Prostate gland (tissue), 2 donors: ENCODE data around the gene NDEL1. TPM values are rescaled to one million over a fixed set of nuclear protein-coding genes. Genes with fewer than 3 reads are reported as not detected.

Experiments
- DNase-seq: peaks from one replicate; pipeline ENCODE4 v3.0.0-alpha.2; 2019; ENCODE audit warnings: low spot score
- H3K27ac ChIP-seq, 2 donors: fragments of 200-600 bp; sonication (generic); 2 replicates each; pipeline ENCODE4 v1.5.1; 2017 to 2019
- H3K27me3 ChIP-seq: fragments of 200-600 bp; sonication (generic); replicated peaks from 2 replicates; pipeline ENCODE4 v1.5.1; 2019; ENCODE audit not compliant: insufficient read depth
- H3K36me3 ChIP-seq, 2 donors: fragments of 200-600 bp; sonication (generic); 1 replicate in 1 of 2; 2 replicates in 1 of 2; pipeline versions ENCODE4 v1.5.1 to v1.8.1; 2017 to 2019
- H3K4me1 ChIP-seq: fragments of 200-600 bp; sonication (generic); replicated peaks from 2 replicates; pipeline ENCODE4 v1.5.1; 2019
- H3K4me3 ChIP-seq, 2 donors: fragments of 200-600 bp; sonication (generic); 2 replicates each; pipeline ENCODE4 v1.5.1; 2017 to 2019
- H3K9me3 ChIP-seq: fragments of 200-600 bp; sonication (generic); 2 replicates; pipeline ENCODE4 v1.5.1; 2017
- CTCF ChIP-seq, 4 experiments: fragments of 200-600 bp in 2 of 4; fragments of 450-650 bp in 2 of 4; sonication (generic) in 2 of 4; IDR thresholded peaks; 1 replicate in 3 of 4; 2 replicates in 1 of 4; pipeline ENCODE4 v1.5.1; 2016 to 2019; ENCODE audit warnings: antibody characterized with exemption in 4 of 4, mild to moderate bottlenecking in 2 of 4, moderate library complexity in 2 of 4
- POLR2A ChIP-seq: fragments of 450-650 bp; IDR thresholded peaks from one replicate; pipeline ENCODE4 v1.6.1; 2016; ENCODE audit warnings: antibody characterized with exemption, mild to moderate bottlenecking
- POLR2AphosphoS5 ChIP-seq: sonication (generic); formaldehyde crosslinking; IDR thresholded peaks from one replicate; pipeline ENCODE4 v1.6.1; 2017; ENCODE audit warnings: antibody characterized with exemption
- WGBS: methylation state at CpG from one replicate; pipeline ENCODE4 v1.1.5; 2018; 5-methylcytosine and 5-hydroxymethylcytosine counted together
- intact Hi-C: fragments of 100-400 bp; cut with DNase I; formaldehyde crosslinking; loops from one replicate; pipeline ENCODE4 v1.14.2; 2022
- total RNA-seq, 2 donors: library from RNA; depleted of rRNA; stranded (reverse); fragments of >200 nt; gene quantifications; one replicate each; pipeline ENCODE4 v1.1.0, GENCODE V29; 2016

The NDEL1 gene
- total RNA-seq, 2 donors from 2014 or later: 32.5 to 62.2 TPM

- H3K4me3 ChIP-seq: no peak overlapping the region
- TF ChIP-seq POLR2AphosphoS5 (no peak), CTCF (IDR thresholded peaks at IDR 0.05) (no peak), POLR2A (no peak)
- peaks cover 15% of the 10 kb centered on the region for H3K4me1 ChIP-seq
- DNase-seq: no peak
- H3K36me3 ChIP-seq: no peaks in the 10 kb centered on the region
- H3K27ac ChIP-seq: no peak overlapping the region
- intact Hi-C loops: no loop called here
- H3K9me3 ChIP-seq: no peaks in the 10 kb centered on the region
- no peaks in the 10 kb centered on the region for H3K27me3 ChIP-seq
- WGBS: 41% methylated on average over 3 of the region's 3 CpGs
Measured at GRCh38 chr17:8466456-8466855, 30.8 kb downstream of the NDEL1 start.

GRCh38 chr17:8466873-8467272 is 31.2 kb downstream of the NDEL1 start:
- H3K4me3 ChIP-seq: no peak overlapping the region
- H3K27me3 ChIP-seq: no peaks in the 10 kb centered on the region
- H3K4me1 ChIP-seq: peaks cover 15% of the 10 kb centered on the region
- H3K9me3 ChIP-seq: no peaks in the 10 kb centered on the region
- TF ChIP-seq POLR2A: no peak
- TF ChIP-seq POLR2AphosphoS5: no peak
- TF ChIP-seq CTCF (IDR thresholded peaks at IDR 0.05): no peak
- 89% methylated on average over 21 of the region's 21 CpGs for WGBS
- H3K27ac ChIP-seq: no peak overlapping the region
- no peak for DNase-seq
- intact Hi-C loops: no loop called here
- H3K36me3 ChIP-seq: no peaks in the 10 kb centered on the region

GRCh38 chr17:8467527-8467926 is 31.8 kb downstream of the NDEL1 start:
- H3K36me3 ChIP-seq: no peaks in the 10 kb centered on the region

GRCh38 chr17:8468127-8468526 is 32.4 kb downstream of the NDEL1 start:
- Histone ChIP-seq H3K9me3 (no peaks in the 10 kb centered on the region), H3K27me3 (no peaks in the 10 kb centered on the region), H3K36me3 (no peaks in the 10 kb centered on the region), H3K4me3 (no peak overlapping the region), H3K27ac (no peak overlapping the region), H3K4me1 (peaks cover 15% of the 10 kb centered on the region)
- 77% methylated on average over 9 of the region's 9 CpGs for WGBS
- DNase-seq: no peak
- TF ChIP-seq CTCF (IDR thresholded peaks at IDR 0.05) (no peak), POLR2AphosphoS5 (no peak), POLR2A (no peak)
- intact Hi-C loops: no loop called here

More at GRCh38 chr17:8467527-8467926, 31.8 kb downstream of the NDEL1 start:
- Histone ChIP-seq H3K4me1 (peaks cover 15% of the 10 kb centered on the region), H3K27me3 (no peaks in the 10 kb centered on the region), H3K9me3 (no peaks in the 10 kb centered on the region), H3K27ac (no peak overlapping the region), H3K4me3 (no peak overlapping the region)
- 78% methylated on average over 15 of the region's 16 CpGs for WGBS
- intact Hi-C loops: no loop called here
- no peak for DNase-seq
- TF ChIP-seq POLR2A (no peak), CTCF (IDR thresholded peaks at IDR 0.05) (no peak), POLR2AphosphoS5 (no peak)

GRCh38 chr17:8468980-8469379 is 33.3 kb downstream of the NDEL1 start:
- intact Hi-C loops: no loop called here
- TF ChIP-seq POLR2AphosphoS5 (no peak), POLR2A (no peak), CTCF (IDR thresholded peaks at IDR 0.05) (no peak)
- 94% methylated on average over 3 of the region's 3 CpGs for WGBS
- Histone ChIP-seq H3K9me3 (no peaks in the 10 kb centered on the region), H3K27ac (no peak overlapping the region), H3K27me3 (no peaks in the 10 kb centered on the region), H3K4me3 (no peak overlapping the region), H3K4me1 (peaks cover 15% of the 10 kb centered on the region), H3K36me3 (peaks cover 0 to 5% of the 10 kb centered on the region in 2 donors)
- no peak for DNase-seq
